K562 (cell line): ENCODE data around the gene ZNF239. TPM values are rescaled to one million over a fixed set of nuclear protein-coding genes. Genes with fewer than 3 reads are reported as not detected.

ENCODE experiments used
- ATF6 ChIP-seq: sonication (generic); formaldehyde crosslinking; IDR thresholded peaks from 2 replicates; pipeline ENCODE4 v1.4.0; 2020; ENCODE audit warnings: mild to moderate bottlenecking, missing genetic modification reagents
- BRD4 ChIP-seq: fragments of 200-600 bp; sonication (generic); IDR thresholded peaks from 2 replicates; pipeline ENCODE4 v1.6.1; 2017; ENCODE audit warnings: inconsistent platforms
- CREB3L1 ChIP-seq: fragments of 450-650 bp; IDR thresholded peaks from 2 replicates; pipeline ENCODE4 v1.6.1; 2014; ENCODE audit warnings: low read depth, mild to moderate bottlenecking, moderate library complexity, borderline replicate concordance
- CXXC5 ChIP-seq: fragments of 250-450 bp; sonication (Bioruptor Pico); IDR thresholded peaks from 2 replicates; pipeline ENCODE4 v1.8.0; 2022; ENCODE audit warnings: inconsistent platforms, mild to moderate bottlenecking, moderate library complexity
- ELF2 ChIP-seq: fragments of 250-450 bp; sonication (Bioruptor Pico); IDR thresholded peaks from 2 replicates; pipeline ENCODE4 v1.5.0; 2021; ENCODE audit warnings: mild to moderate bottlenecking
- FOXK2 ChIP-seq, 2 experiments: fragments of 450-650 bp; IDR thresholded peaks in 1 of 2; conservative IDR thresholded peaks in 1 of 2; 2 replicates each; pipeline ENCODE4 v1.6.1; 2016; ENCODE audit warnings: low read depth in 2 of 2, mild to moderate bottlenecking in 1 of 2
- FOXM1 ChIP-seq, 2 experiments: fragments of 450-650 bp in 1 of 2; sonication (generic) in 1 of 2; formaldehyde crosslinking in 1 of 2; IDR thresholded peaks; 2 replicates each; pipeline versions ENCODE4 v1.6.1 to v1.9.0; 2017 to 2022; ENCODE audit warnings: low read depth in 2 of 2, mild to moderate bottlenecking in 2 of 2, missing genetic modification reagents in 1 of 2, moderate library complexity in 1 of 2
- HEY1 ChIP-seq: fragments of 250-450 bp; sonication (Bioruptor Pico); IDR thresholded peaks from 2 replicates; pipeline ENCODE4 v1.5.0; 2020; ENCODE audit warnings: mild to moderate bottlenecking, moderate library complexity, borderline replicate concordance
- KLF16 ChIP-seq: IDR thresholded peaks from 2 replicates; pipeline ENCODE4 v1.6.1; 2016; ENCODE audit warnings: antibody characterized with exemption
- MECOM ChIP-seq: fragments of 250-450 bp; sonication (Bioruptor Pico); IDR thresholded peaks from 2 replicates; pipeline ENCODE4 v1.8.0; 2022; ENCODE audit warnings: inconsistent platforms
- MTA2 ChIP-seq: fragments of 450-650 bp; IDR thresholded peaks from 2 replicates; pipeline ENCODE4 v1.6.1; 2016; ENCODE audit warnings: low read depth
- NEUROD1 ChIP-seq: fragments of 150-350 bp; IDR thresholded peaks from 2 replicates; pipeline ENCODE4 v1.6.1; 2014; ENCODE audit warnings: borderline replicate concordance, low read length, low read depth; ENCODE audit not compliant: partially characterized antibody
- NFXL1 ChIP-seq: fragments of 450-650 bp; formaldehyde crosslinking; IDR thresholded peaks from 2 replicates; pipeline ENCODE4 v1.4.0; 2021; ENCODE audit warnings: mild to moderate bottlenecking
- NFYB ChIP-seq: IDR thresholded peaks from 2 replicates; pipeline ENCODE4 v1.6.1; 2011; ENCODE audit warnings: mild to moderate bottlenecking, moderate library complexity; ENCODE audit not compliant: insufficient read length; ENCODE audit errors: extremely low read depth
- NR2C1 ChIP-seq, 2 experiments: fragments of 450-650 bp; IDR thresholded peaks; 2 replicates each; pipeline ENCODE4 v1.6.1; 2017; ENCODE audit warnings: mild to moderate bottlenecking in 2 of 2, antibody characterized with exemption in 1 of 2, inconsistent platforms in 1 of 2, missing compliant biosample characterization in 1 of 2, missing genetic modification characterization in 1 of 2
- PCBP2 ChIP-seq: fragments of 200-400 bp; formaldehyde crosslinking; IDR thresholded peaks from 2 replicates; pipeline ENCODE4 v1.6.1; 2018; ENCODE audit warnings: low read length, low read depth, mild to moderate bottlenecking, moderate library complexity; ENCODE audit not compliant: poor library complexity, severe bottlenecking
- SMARCA4 ChIP-seq: fragments of 450-650 bp; IDR thresholded peaks from 2 replicates; pipeline ENCODE4 v1.6.1; 2016
- TAL1 ChIP-seq: fragments of 450-650 bp; IDR thresholded peaks from 2 replicates; pipeline ENCODE4 v1.6.1; 2016; ENCODE audit warnings: mild to moderate bottlenecking
- TEAD4 ChIP-seq, 2 experiments: sonication (generic) in 1 of 2; formaldehyde crosslinking in 1 of 2; IDR thresholded peaks; 2 replicates each; pipeline versions ENCODE4 v1.6.1 to v1.8.0; 2012 to 2022; ENCODE audit warnings: borderline replicate concordance in 1 of 2, inconsistent platforms in 1 of 2, low read length in 1 of 2, mild to moderate bottlenecking in 1 of 2, missing genetic modification reagents in 1 of 2
- ZBTB33 ChIP-seq: sonication (generic); formaldehyde crosslinking; IDR thresholded peaks from 2 replicates; pipeline ENCODE4 v1.8.1; 2023; ENCODE audit warnings: mild to moderate bottlenecking, missing genetic modification reagents
- ZC3H8 ChIP-seq: fragments of 450-650 bp; IDR thresholded peaks from 2 replicates; pipeline ENCODE4 v1.6.1; 2017
- ZNF133 ChIP-seq: fragments of 250-450 bp; sonication (Bioruptor Pico); IDR thresholded peaks from 2 replicates; pipeline ENCODE4 v1.4.0; 2020; ENCODE audit warnings: mild to moderate bottlenecking
- ZNF24 ChIP-seq: fragments of 450-650 bp; IDR thresholded peaks from 2 replicates; pipeline ENCODE4 v1.6.1; 2016
- ZNF644 ChIP-seq: fragments of 200-800 bp; sonication (Bioruptor generic); IDR thresholded peaks from 2 replicates; pipeline ENCODE4 v1.6.1; 2016; ENCODE audit warnings: low read depth, missing genetic modification characterization, missing compliant biosample characterization
- ZNF707 ChIP-seq: fragments of 250-450 bp; sonication (Bioruptor Pico); conservative IDR thresholded peaks from 2 replicates; pipeline ENCODE4 v1.8.0; 2022; ENCODE audit warnings: inconsistent platforms, mild to moderate bottlenecking, moderate library complexity
- ZNF830 ChIP-seq: fragments of 250-450 bp; sonication (Bioruptor Pico); IDR thresholded peaks from 2 replicates; pipeline ENCODE4 v1.5.0; 2021; ENCODE audit warnings: mild to moderate bottlenecking
- polyA plus RNA-seq, 8 experiments: library from polyadenylated mRNA; depleted of rRNA in 4 of 8; stranded (reverse) in 5 of 8; unstranded in 3 of 8; fragments of >200 nt; fragmentation: Nextera tagmentation in 2 of 8; fragmentation: Illumina TruSeq in 1 of 8; extraction: Ambion mirVana in 2 of 8; extraction: Trizol in 1 of 8; gene quantifications; 2 replicates each; pipeline versions ENCODE4 v1.2.1 to v1.2.3, GENCODE V29; 2011 to 2014; ENCODE audit warnings: inconsistent platforms in 1 of 8, missing spikeins in 1 of 8
- total RNA-seq, 7 experiments: library from RNA; depleted of rRNA in 6 of 7; stranded (reverse); fragments of >200 nt in 6 of 7; fragmentation: Illumina TruSeq in 2 of 7; extraction: Trizol in 2 of 7; gene quantifications; 2 replicates each; pipeline versions ENCODE4 v1.2.1 to v1.2.3, GENCODE V29; 2011 to 2021; ENCODE audit warnings: low replicate concordance in 1 of 7

Gene ZNF239
- total and polyA plus RNA-seq, 9 of the 15 experiments (the other 6 are each of a cell fraction or from before 2014, with no cell fraction given), result 13.7 to 26.7 (median 23.4) TPM

GRCh38 chr10:43599333-43599732, 24.9 kb upstream of the ZNF239 start (continued):
- no peak for TF ChIP-seq FOXK2 (conservative IDR thresholded peaks at IDR 0.05 in 1 of 2, IDR thresholded peaks at IDR 0.05 in 1 of 2; ENCODE audit: low read depth in 2 of 2)
- TF ChIP-seq SMARCA4, result peak; percentile 79
- peak; percentile 59 for TF ChIP-seq FOXM1 (IDR thresholded peaks at IDR 0.05; ENCODE audit: low read depth)
- no peak for TF ChIP-seq FOXM1 (CRISPR knock-in tag; IDR thresholded peaks at IDR 0.05; ENCODE audit: low read depth)
- TF ChIP-seq MTA2, result peak; percentile 76
- TF ChIP-seq TAL1, result peak; percentile 84
- no peak for TF ChIP-seq MECOM (CRISPR knock-in tag)
- no peak for TF ChIP-seq ZNF644 (tag)
- TF ChIP-seq NEUROD1, result peak; percentile 33
- TF ChIP-seq ZNF707 (CRISPR knock-in tag), result no peak
- no peak for TF ChIP-seq ZNF24
- TF ChIP-seq HEY1 (CRISPR knock-in tag), result no peak
- no peak for TF ChIP-seq BRD4
- no peak for TF ChIP-seq ZC3H8
- TF ChIP-seq ZNF830 (CRISPR knock-in tag), result no peak
- TF ChIP-seq NFYB, result no peak
- TF ChIP-seq TEAD4 (IDR thresholded peaks at IDR 0.05; ENCODE audit: low read length), result peak; percentile 59
- TF ChIP-seq TEAD4 (CRISPR knock-in tag; IDR thresholded peaks at IDR 0.05; ENCODE audit: borderline replicate concordance), result no peak
- TF ChIP-seq ZBTB33 (CRISPR knock-in tag), result no peak
- TF ChIP-seq ZNF133, result no peak
- no peak for TF ChIP-seq CREB3L1
- no peak for TF ChIP-seq PCBP2
- TF ChIP-seq NR2C1 (IDR thresholded peaks at IDR 0.05), result 0 out of 2 replicates have a peak, but pooled peaks have one; percentile 23
- no peak for TF ChIP-seq NR2C1 (tag; IDR thresholded peaks at IDR 0.05)
- peak; percentile 69 for TF ChIP-seq CXXC5 (CRISPR knock-in tag)
- no peak for TF ChIP-seq ELF2 (CRISPR knock-in tag)
- no peak for TF ChIP-seq ATF6
- TF ChIP-seq KLF16, result peak; percentile 60; the same call in 1 of the 2 replicates
- TF ChIP-seq NFXL1 (CRISPR knock-in tag), result no peak
